Endothelial cell of coronary artery (primary cell): Measurements from ENCODE around the gene CKMT1A. TPM values are rescaled to one million over a fixed set of nuclear protein-coding genes. Genes with fewer than 3 reads are reported as not detected.

ENCODE experiments used
- total RNA-seq: library from RNA; depleted of rRNA; stranded (reverse); fragments of >200 nt; gene quantifications from 2 replicates; pipeline ENCODE4 v1.2.3, GENCODE V29; 2014

Gene CKMT1A
- total RNA-seq, result not detected in 2 replicates

GRCh38 chr15:43693148-43694022 lies at the start of gene CKMT1A:
CKMT1A (plus strand) TSS chr15:43693859; CDS start chr15:43694051, 192 bp downstream.

GRCh38 chr15:43648649-43649429 lies 44.8 kb upstream of the CKMT1A start, which contains the start of gene CATSPER2:
CATSPER2 (minus strand) TSS chr15:43648844; CDS start chr15:43648061, 783 bp downstream.

GRCh38 chr15:43746245-43746902 lies 52.7 kb downstream of the CKMT1A start, which contains the start of gene PDIA3:
PDIA3 (plus strand) TSS chr15:43746438; CDS start chr15:43746540, 102 bp downstream.

Other genes with a start within 250 kb of the CKMT1A start
- 56.0 and 66.3 TPM in 2 replicates for gene TP53BP1, start 200.7 kb upstream of the CKMT1A start, total RNA-seq
- gene MAP1A, start 176.3 kb upstream of the CKMT1A start, total RNA-seq, result 0.63 and 0.94 TPM in 2 replicates
- 16.5 and 18.4 TPM in 2 replicates for gene PPIP5K1, start 103.7 kb upstream of the CKMT1A start, total RNA-seq
- gene CKMT1B, start 99.8 kb upstream of the CKMT1A start, total RNA-seq, result not detected in 2 replicates
- gene STRC, start 75.1 kb upstream of the CKMT1A start, total RNA-seq, result not detected in 2 replicates
- 1.1 and 1.6 TPM in 2 replicates for gene CATSPER2, start 45.0 kb upstream of the CKMT1A start, total RNA-seq
- gene PDIA3, start 52.6 kb downstream of the CKMT1A start, total RNA-seq, result 119 and 192 TPM in 2 replicates
- gene ELL3, start 83.1 kb downstream of the CKMT1A start, total RNA-seq, result 1.8 and 1.9 TPM in 2 replicates
- 273 and 292 TPM in 2 replicates for gene SERF2, start 98.5 kb downstream of the CKMT1A start, total RNA-seq
- not detected in 2 replicates for gene SERINC4, start 106.4 kb downstream of the CKMT1A start, total RNA-seq
- 7.7 and 9.4 TPM in 2 replicates for gene HYPK, start 106.7 kb downstream of the CKMT1A start, total RNA-seq
- gene MFAP1, start 130.8 kb downstream of the CKMT1A start, total RNA-seq, result 25.7 and 29.6 TPM in 2 replicates
- gene WDR76, start 133.1 kb downstream of the CKMT1A start, total RNA-seq, result 6.6 and 11.2 TPM in 2 replicates